ENCODE data around the gene SLIT1.

Gene SLIT1

DNA sequence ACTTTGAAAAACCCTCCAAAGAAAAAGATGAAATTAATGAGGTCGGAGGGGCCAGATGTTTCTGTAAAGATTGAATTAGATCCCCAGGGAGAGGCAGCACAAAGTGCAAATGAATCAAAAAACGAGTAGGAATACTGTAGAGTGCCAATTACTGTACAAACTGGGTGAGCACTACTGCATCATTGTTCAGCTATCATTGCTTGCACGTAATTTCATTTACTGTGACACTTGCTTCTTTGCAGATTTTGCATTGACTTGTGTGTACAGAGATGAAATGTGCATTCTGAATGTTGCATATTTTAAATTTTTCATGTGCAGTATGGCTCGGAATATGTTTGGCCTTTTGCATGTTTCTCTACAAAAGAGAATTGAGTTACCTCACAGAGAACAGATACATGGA is 230.0 kb downstream of the SLIT1 start:
- DNase-seq = no peak

GRCh38 chr10:96951954-96952353 is 233.8 kb downstream of the SLIT1 start:
- no peak for DNase-seq

DNA sequence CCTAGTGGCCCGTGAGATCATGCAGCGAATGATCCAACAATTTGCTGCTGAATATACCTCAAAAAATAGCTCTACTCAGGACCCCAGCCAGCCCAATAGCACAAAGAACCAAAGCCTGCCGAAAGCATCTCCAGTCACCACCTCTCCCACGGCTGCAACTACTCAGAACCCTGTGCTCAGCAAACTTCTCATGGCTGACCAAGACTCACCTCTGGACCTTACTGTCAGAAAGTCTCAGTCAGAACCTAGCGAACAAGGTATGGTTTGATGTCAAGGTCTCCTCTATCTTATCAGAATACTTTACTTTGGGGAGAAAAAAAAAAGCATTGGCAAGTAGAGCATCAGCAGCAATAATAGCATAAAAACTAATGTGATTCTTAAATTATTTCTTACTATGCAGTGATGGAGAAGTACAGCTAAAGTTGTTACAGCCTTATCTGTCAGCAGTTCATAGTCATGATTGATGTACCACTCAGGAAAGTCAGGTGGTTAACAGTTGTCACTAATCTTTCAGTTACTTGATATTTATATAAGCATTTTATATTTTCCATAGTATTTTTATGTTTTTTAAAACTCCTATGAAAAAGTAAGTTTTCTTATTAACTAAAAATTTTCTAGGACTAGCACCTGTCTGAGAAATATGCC is 236.6 kb downstream of the SLIT1 start:
- DNase-seq = no peak
